Esophagus muscularis mucosa (tissue), 4 donors: ENCODE measurements around the gene PLEKHM3. TPM values are rescaled to one million over a fixed set of nuclear protein-coding genes. Genes with fewer than 3 reads are reported as not detected.

ENCODE experiments used
- DNase-seq: peaks from one replicate; pipeline ENCODE4 v3.0.0-alpha.2; 2017; ENCODE audit errors: extremely low spot score
- H3K27ac ChIP-seq, 4 donors: fragments of 200-600 bp; sonication (generic); replicated peaks in 1 of 4; 1 replicate in 3 of 4; 2 replicates in 1 of 4; pipeline ENCODE4 v1.5.1; 2016 to 2019; ENCODE audit warnings: mild to moderate bottlenecking in 1 of 4
- H3K27me3 ChIP-seq, 4 donors: fragments of 200-600 bp; sonication (generic); one replicate each; pipeline versions ENCODE4 v1.5.1 to v1.6.0; 2016 to 2019
- H3K36me3 ChIP-seq, 4 donors: fragments of 200-600 bp; sonication (generic); one replicate each; pipeline ENCODE4 v1.5.1; 2016 to 2019
- H3K4me1 ChIP-seq, 4 donors: fragments of 200-600 bp; sonication (generic); one replicate each; pipeline ENCODE4 v1.5.1; 2016 to 2019
- H3K4me3 ChIP-seq, 4 donors: fragments of 200-600 bp; sonication (generic); 1 replicate in 2 of 4; 2 replicates in 2 of 4; pipeline ENCODE4 v1.5.1; 2016 to 2019; ENCODE audit warnings: mild to moderate bottlenecking in 4 of 4, moderate library complexity in 1 of 4
- H3K9me3 ChIP-seq, 4 donors: fragments of 200-600 bp; sonication (generic); 1 replicate in 3 of 4; 2 replicates in 1 of 4; pipeline ENCODE4 v1.5.1; 2016 to 2019
- CTCF ChIP-seq, 3 experiments: fragments of 200-600 bp in 2 of 3; fragments of 450-650 bp in 1 of 3; sonication (generic) in 2 of 3; IDR thresholded peaks; one replicate each; pipeline ENCODE4 v1.5.1; 2017 to 2019; ENCODE audit warnings: antibody characterized with exemption in 3 of 3, mild to moderate bottlenecking in 2 of 3, moderate library complexity in 1 of 3
- EP300 ChIP-seq: sonication (generic); formaldehyde crosslinking; IDR thresholded peaks from one replicate; pipeline ENCODE4 v1.6.1; 2017; ENCODE audit warnings: antibody characterized with exemption
- POLR2A ChIP-seq: fragments of 450-650 bp; IDR thresholded peaks from one replicate; pipeline ENCODE4 v1.6.1; 2017; ENCODE audit warnings: antibody characterized with exemption, moderate library complexity, mild to moderate bottlenecking, low read depth
- POLR2AphosphoS5 ChIP-seq, 2 donors: sonication (generic); formaldehyde crosslinking; IDR thresholded peaks; one replicate each; pipeline ENCODE4 v1.6.1; 2017; ENCODE audit warnings: antibody characterized with exemption in 2 of 2
- WGBS: methylation state at CpG from one replicate; pipeline ENCODE4 v1.1.5; 2018; 5-methylcytosine and 5-hydroxymethylcytosine counted together
- intact Hi-C: fragments of 100-400 bp; cut with DNase I; formaldehyde crosslinking; loops from one replicate; pipeline ENCODE4 v1.15.1; 2023
- total RNA-seq, 4 donors: library from RNA; depleted of rRNA; stranded (reverse); fragments of >200 nt; gene quantifications; one replicate each; pipeline versions ENCODE4 v1.1.0 to v1.2.1, GENCODE V29; 2016

The PLEKHM3 gene
- 10 to 100 TPM; 24.8 to 34.5 (median 31.1) TPM for total RNA-seq

DNA sequence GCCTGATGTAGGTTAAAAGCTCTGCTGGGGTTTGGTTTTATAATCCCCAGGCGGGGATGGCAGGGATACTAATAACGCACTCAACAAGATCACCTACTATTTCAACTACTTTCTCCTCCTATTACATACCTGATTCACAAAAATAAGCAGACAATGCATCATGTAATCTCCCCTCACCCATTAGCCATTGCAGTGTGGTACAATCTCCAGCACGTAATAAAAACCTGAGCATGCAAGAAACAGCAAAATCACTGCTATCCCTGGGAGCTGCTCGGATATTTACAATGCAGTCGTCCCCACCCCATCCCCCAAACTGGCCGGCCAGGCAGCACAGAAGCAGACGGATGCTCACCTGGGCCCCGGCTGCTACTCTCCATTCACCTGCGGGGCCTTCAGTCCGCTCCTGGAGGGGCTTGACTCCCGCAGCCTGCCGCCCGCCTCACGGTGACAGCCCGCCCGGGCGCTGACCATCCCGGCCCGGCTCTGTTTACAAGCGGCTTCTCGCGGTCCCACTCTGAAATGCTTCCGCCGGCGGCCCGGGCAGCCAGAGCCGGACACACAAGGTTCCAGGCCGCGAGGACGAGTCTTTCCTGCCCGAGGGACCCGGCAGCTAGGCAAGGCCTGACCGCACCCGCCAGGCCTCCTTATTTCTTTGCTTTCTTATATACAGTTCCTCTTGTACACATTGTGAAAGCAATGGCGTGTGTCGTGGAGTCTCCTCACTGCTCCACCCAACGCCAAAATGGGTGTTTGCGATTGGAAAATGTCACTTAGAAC lies at the start of gene PLEKHM3:
PLEKHM3 (minus strand) TSS at position 491 of the 777 bp plus-strand sequence. CDS start 23,888 bp downstream, outside the sequence.
- H3K4me3 ChIP-seq: peak within 1 kb of the TSS; percentile 72 to 90 (median 82)
- peaks cover 19 to 28% (median 25%) of the 10 kb centered on the region in 4 donors for H3K4me1 ChIP-seq
- H3K36me3 ChIP-seq: no peaks in the 10 kb centered on the region
- intact Hi-C loops: loop anchor here (5.0 kb wide), 1 partner anchor 47 kb away; no protein-coding TSS in a partner anchor
- H3K9me3 ChIP-seq: no peaks in the 10 kb centered on the region
- peak within 1 kb of the TSS; percentile 74 to 82 (median 82) for H3K27ac ChIP-seq
- DNase-seq: peak; percentile 93
- H3K27me3 ChIP-seq: no peaks in the 10 kb centered on the region
- TF ChIP-seq POLR2AphosphoS5 (IDR thresholded peaks at IDR 0.05): peak; percentile 75 to 85
- no peak for TF ChIP-seq EP300
- TF ChIP-seq CTCF (IDR thresholded peaks at IDR 0.05): peak in 2 of 3 experiments; percentile 8 to 22
- WGBS: 5% methylated on average over 19 of the region's 38 CpGs

DNA sequence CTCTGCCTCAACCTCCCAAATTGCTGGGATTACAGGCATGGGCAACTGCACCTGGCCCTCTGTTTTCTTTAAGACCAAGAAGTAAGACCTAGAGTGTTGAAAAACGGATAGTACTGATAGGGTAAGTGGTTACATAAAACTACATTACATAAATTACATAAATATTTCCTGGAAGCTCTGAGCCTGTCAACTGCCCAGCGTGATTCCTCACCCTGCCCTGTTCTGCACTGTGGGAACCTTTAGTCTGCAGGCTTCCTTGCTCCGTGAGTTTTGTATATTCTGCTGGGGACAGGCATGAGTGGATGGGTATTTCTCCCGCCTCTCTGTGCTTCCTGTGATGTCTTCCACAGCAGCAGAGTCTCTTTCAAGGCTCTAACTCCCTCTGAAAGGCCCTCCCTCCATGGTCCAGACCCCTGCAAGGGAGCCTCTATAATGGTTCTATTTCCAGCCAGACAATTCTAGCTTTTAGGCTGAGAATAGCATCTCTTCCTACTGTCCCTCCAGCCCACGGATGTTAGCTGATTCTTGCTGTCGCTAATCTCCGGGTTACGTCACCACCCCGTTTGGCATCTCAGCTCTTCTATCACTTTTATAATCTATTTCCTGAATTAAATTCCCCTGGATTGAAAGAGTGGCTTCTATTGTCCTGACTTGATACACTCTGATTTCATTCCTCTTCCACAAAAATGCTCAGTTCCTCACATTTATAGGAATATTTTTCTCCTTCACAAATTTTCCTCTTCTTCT lies 49.5 kb upstream of the PLEKHM3 start:
- no peak for DNase-seq
- peaks cover 0 to 18% (median 0%) of the 10 kb centered on the region in 4 donors for H3K27me3 ChIP-seq
- H3K27ac ChIP-seq: no peak overlapping the region
- H3K4me3 ChIP-seq: no peak overlapping the region
- 38% methylated on average over 9 of the region's 9 CpGs for WGBS
- no peaks in the 10 kb centered on the region for H3K4me1 ChIP-seq
- intact Hi-C loops: loop anchor here (5.0 kb wide), 1 partner anchor 47 kb away; the partner anchor contains the start of gene PLEKHM3
- H3K9me3 ChIP-seq: no peaks in the 10 kb centered on the region
- TF ChIP-seq POLR2AphosphoS5 (IDR thresholded peaks at IDR 0.05): no peak
- H3K36me3 ChIP-seq: no peaks in the 10 kb centered on the region

DNA sequence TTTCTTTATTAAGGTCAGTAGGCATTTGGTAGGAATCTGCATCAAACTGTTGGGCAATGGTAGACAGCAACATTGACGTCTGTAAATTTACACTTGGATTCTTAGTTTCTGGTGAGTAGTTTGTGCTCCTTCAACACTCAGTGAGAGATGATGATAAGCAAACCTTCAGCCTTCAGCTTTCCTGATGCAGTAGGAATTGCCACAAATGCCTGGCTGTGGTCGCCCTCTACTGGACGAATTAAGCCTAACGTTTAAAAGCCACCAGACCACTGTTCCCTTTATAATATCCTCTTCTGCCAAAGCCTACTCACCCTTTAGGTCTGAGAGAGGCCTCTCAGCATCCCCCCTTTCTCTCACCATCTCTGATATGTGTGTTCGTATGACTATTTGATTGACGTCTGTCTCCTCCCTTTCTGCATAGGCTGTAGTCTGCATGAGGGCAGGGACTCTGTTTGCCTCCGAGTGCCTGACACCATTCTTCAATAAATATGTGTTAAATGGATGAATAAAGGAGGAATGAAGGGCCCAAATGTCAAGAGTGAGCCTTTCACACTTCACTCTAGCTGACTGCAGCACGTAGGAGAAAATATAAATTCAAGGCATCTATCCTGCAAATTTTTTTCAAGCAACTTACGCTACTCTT lies 47.0 kb upstream of the PLEKHM3 start:
- Histone ChIP-seq H3K27me3 (peaks cover 0 to 9% (median 0%) of the 10 kb centered on the region in 4 donors), H3K4me3 (no peak overlapping the region), H3K9me3 (no peaks in the 10 kb centered on the region), H3K4me1 (no peaks in the 10 kb centered on the region), H3K36me3 (no peaks in the 10 kb centered on the region), H3K27ac (no peak overlapping the region)
- no peak for DNase-seq
- intact Hi-C loops: loop anchor here (2.0 to 5.0 kb wide), 2 partner anchors 45 to 328 kb away; partner anchors contain the start of gene PLEKHM3
- 24% methylated on average over 9 of the region's 9 CpGs for WGBS
- TF ChIP-seq POLR2A (no peak), CTCF (IDR thresholded peaks at IDR 0.05) (peak; percentile 59 to 85 (median 69))

DNA sequence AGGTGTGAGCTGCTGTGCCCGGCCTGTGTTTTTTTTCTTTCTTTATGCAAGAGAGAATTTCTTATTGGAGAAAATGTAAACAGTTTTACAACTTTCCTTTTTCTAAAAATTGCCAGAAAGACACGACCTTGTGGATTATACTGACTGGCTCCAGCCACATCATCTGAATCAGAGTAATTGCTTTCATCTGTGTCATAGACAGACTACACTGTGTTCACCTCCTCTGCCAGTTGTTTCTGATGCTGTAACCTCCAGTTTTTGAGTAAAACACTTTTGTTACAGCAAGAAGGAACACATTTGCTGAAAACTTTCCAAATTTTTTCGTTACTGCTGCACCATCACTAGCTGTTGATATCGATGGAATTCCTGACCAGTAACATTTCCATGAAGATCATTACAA lies 43.9 kb upstream of the PLEKHM3 start:
- 76% methylated on average over 4 of the region's 4 CpGs for WGBS
- Histone ChIP-seq H3K27ac (no peak overlapping the region), H3K27me3 (no peaks in the 10 kb centered on the region), H3K4me3 (no peak overlapping the region), H3K36me3 (no peaks in the 10 kb centered on the region), H3K4me1 (no peaks in the 10 kb centered on the region), H3K9me3 (no peaks in the 10 kb centered on the region)
- no peak for DNase-seq
- TF ChIP-seq POLR2A (no peak), CTCF (IDR thresholded peaks at IDR 0.05) (no peak), POLR2AphosphoS5 (IDR thresholded peaks at IDR 0.05) (no peak), EP300 (no peak)
- intact Hi-C loops: no loop called here

- no peaks in the 10 kb centered on the region for H3K36me3 ChIP-seq
- 83% methylated on average over 4 of the region's 4 CpGs for WGBS
- H3K4me1 ChIP-seq: no peaks in the 10 kb centered on the region
- H3K27ac ChIP-seq: no peak overlapping the region
- TF ChIP-seq EP300 (no peak), CTCF (IDR thresholded peaks at IDR 0.05) (no peak), POLR2AphosphoS5 (IDR thresholded peaks at IDR 0.05) (no peak), POLR2A (no peak)
- H3K27me3 ChIP-seq: no peaks in the 10 kb centered on the region
- intact Hi-C loops: no loop called here
- no peaks in the 10 kb centered on the region for H3K9me3 ChIP-seq
- H3K4me3 ChIP-seq: no peak overlapping the region
- DNase-seq: no peak
Measured at GRCh38 chr2:208066016-208066415, 40.7 kb upstream of the PLEKHM3 start.
